Stimulated activated CD8-positive, alpha-beta memory T cell treated with anti-CD3 and anti-CD28 coated beads, Interleukin-4, amount 100 ng/mL, for 24 hours (primary cell): ENCODE data around the gene FOS.
A peak's percentile ranks its signal among the peaks of the same experiment; 100 is the strongest.

Experiments used
- DNase-seq: peaks from one replicate; pipeline ENCODE4 v3.0.0-alpha.2; 2020; ENCODE audit warnings: low read depth

Gene FOS

GRCh38 chr14:75250800-75251199, 27.8 kb upstream of the FOS start:
- DNase-seq, result no peak

GRCh38 chr14:75252254-75252837, 26.3 kb upstream of the FOS start:
- DNase-seq, result no peak

- no peak for DNase-seq
Observed at GRCh38 chr14:75254381-75254822, 24.2 kb upstream of the FOS start.

- DNase-seq, result no peak
Observed at GRCh38 chr14:75254901-75255584, 23.6 kb upstream of the FOS start.

GRCh38 chr14:75258079-75258802, 20.4 kb upstream of the FOS start:
- no peak for DNase-seq

- DNase-seq, result peak; percentile 99
Observed at GRCh38 chr14:75258803-75259509, 19.7 kb upstream of the FOS start.

- DNase-seq, result no peak
Observed at GRCh38 chr14:75259510-75259855, 19.1 kb upstream of the FOS start.

GRCh38 chr14:75260025-75260763, 18.4 kb upstream of the FOS start:
- no peak for DNase-seq

GRCh38 chr14:75261820-75262219, 16.8 kb upstream of the FOS start:
- DNase-seq, result no peak

GRCh38 chr14:75262641-75263040, 16.0 kb upstream of the FOS start:
- no peak for DNase-seq

GRCh38 chr14:75264036-75264435, 14.6 kb upstream of the FOS start:
- no peak for DNase-seq

- no peak for DNase-seq
Observed at GRCh38 chr14:75267141-75267721, 11.4 kb upstream of the FOS start.

- DNase-seq, result no peak
Observed at GRCh38 chr14:75268633-75269550, 9.7 kb upstream of the FOS start.

GRCh38 chr14:75271514-75271913, 7.1 kb upstream of the FOS start:
- DNase-seq, result no peak

- no peak for DNase-seq
Observed at GRCh38 chr14:75273272-75274049, 5.2 kb upstream of the FOS start.

GRCh38 chr14:75274050-75274898, 4.4 kb upstream of the FOS start:
- no peak for DNase-seq

- no peak for DNase-seq
Observed at GRCh38 chr14:75274899-75275569, 3.6 kb upstream of the FOS start.

- DNase-seq, result no peak
Observed at GRCh38 chr14:75275598-75275997, 3.0 kb upstream of the FOS start.
